Endodermal cell (in vitro differentiated cells): Measurements from ENCODE around the gene ZNF648. TPM values are rescaled to one million over a fixed set of nuclear protein-coding genes. Genes with fewer than 3 reads are reported as not detected.
A peak's percentile ranks its signal among the peaks of the same experiment; 100 is the strongest.

Source experiments
- DNase-seq: peaks from one replicate; pipeline ENCODE4 v3.0.0-alpha.2; 2017
- H3K27ac ChIP-seq: 2 replicates; pipeline ENCODE4 v1.5.1; 2013; ENCODE audit warnings: mild to moderate bottlenecking, low read depth, low read length, moderate library complexity
- H3K27me3 ChIP-seq: 2 replicates; pipeline ENCODE4 v1.6.1; 2013; ENCODE audit warnings: mild to moderate bottlenecking, low read length, moderate library complexity; ENCODE audit not compliant: insufficient read depth, control insufficient read depth, poor library complexity, severe bottlenecking
- H3K36me3 ChIP-seq: 2 replicates; pipeline ENCODE4 v1.7.0; 2013; ENCODE audit warnings: mild to moderate bottlenecking, low read length, moderate library complexity; ENCODE audit not compliant: control insufficient read depth, insufficient read depth
- H3K4me1 ChIP-seq: one replicate; pipeline ENCODE4 v1.7.0; 2013; ENCODE audit warnings: low read length; ENCODE audit not compliant: control insufficient read depth, insufficient read depth
- H3K4me3 ChIP-seq: 2 replicates; pipeline ENCODE4 v1.5.1; 2013; ENCODE audit warnings: mild to moderate bottlenecking, low read length, moderate library complexity
- H3K9ac ChIP-seq: 2 replicates; pipeline ENCODE4 v1.6.1; 2013; ENCODE audit warnings: mild to moderate bottlenecking, low read length, moderate library complexity; ENCODE audit not compliant: poor library complexity, severe bottlenecking; ENCODE audit errors: extremely low read depth
- H3K9me3 ChIP-seq: 2 replicates; pipeline ENCODE4 v1.6.1; 2013; ENCODE audit warnings: mild to moderate bottlenecking, low read length, moderate library complexity; ENCODE audit not compliant: control insufficient read depth
- H3K27ac Mint-ChIP-seq: 2 replicates; pipeline ENCODE4 v1.8.0; 2020; ENCODE audit warnings: mixed read lengths
- H3K27me3 Mint-ChIP-seq: 2 replicates; pipeline ENCODE4 v1.8.0; 2021; ENCODE audit warnings: mild to moderate bottlenecking, mixed read lengths; ENCODE audit not compliant: insufficient read depth
- H3K36me3 Mint-ChIP-seq: 2 replicates; pipeline ENCODE4 v1.8.0; 2020; ENCODE audit warnings: low read depth, mixed read lengths
- H3K4me1 Mint-ChIP-seq: 2 replicates; pipeline ENCODE4 v1.8.0; 2020; ENCODE audit warnings: mixed read lengths
- H3K4me3 Mint-ChIP-seq: 2 replicates; pipeline ENCODE4 v1.8.0; 2020; ENCODE audit warnings: mild to moderate bottlenecking, moderate library complexity, mixed read lengths
- H3K9me3 Mint-ChIP-seq: 2 replicates; pipeline ENCODE4 v1.8.0; 2020; ENCODE audit warnings: mild to moderate bottlenecking, mixed read lengths
- CTCF ChIP-seq: fragments of 200-600 bp; sonication (generic); conservative IDR thresholded peaks from 2 replicates; pipeline ENCODE4 v1.5.0; 2021; ENCODE audit warnings: antibody characterized with exemption, mild to moderate bottlenecking
- WGBS, 2 experiments: methylation state at CpG; one replicate each; pipeline versions ENCODE4 v1.1.5 to v1.1.7; 2013; ENCODE audit warnings: missing lambda C conversion rate in 2 of 2, mixed read lengths in 1 of 2; ENCODE audit not compliant: insufficient coverage in 1 of 2, insufficient read length in 1 of 2; 5-methylcytosine and 5-hydroxymethylcytosine counted together
- total RNA-seq, 2 donors: library from RNA; stranded (reverse); fragmentation: NEBNext Ultra II Directional in 1 of 2; extraction: Animal tissue kit (Norgen Biotek cat#: 25700) in 1 of 2; gene quantifications; 2 replicates in 1 of 2; 3 replicates in 1 of 2; pipeline ENCODE4 v1.2.1, GENCODE V29; 2021

Gene ZNF648
- total RNA-seq, 2 donors from 2014 or later = 0.29 TPM; not detected in 1

GRCh38 chr1:182080955-182081582, 19.6 kb upstream of the ZNF648 start:
- Histone ChIP-seq H3K27me3 (no peaks in the 10 kb centered on the region), H3K4me1 (no peaks in the 10 kb centered on the region), H3K36me3 (no peaks in the 10 kb centered on the region), H3K27ac (no peak overlapping the region), H3K9me3 (no peaks in the 10 kb centered on the region), H3K9ac (no peak overlapping the region), H3K4me3 (no peak overlapping the region)
- Mint-ChIP-seq H3K4me1 (peaks cover 7% of the 10 kb centered on the region), H3K36me3 (no peaks in the 10 kb centered on the region), H3K27me3 (no peaks in the 10 kb centered on the region), H3K27ac (no peak overlapping the region), H3K9me3 (no peaks in the 10 kb centered on the region), H3K4me3 (no peak overlapping the region)
- WGBS, 2 experiments = 83 to 93% methylated on average over 1 of the region's 1 CpG
- TF ChIP-seq CTCF = peak; percentile 90
- peak; percentile 72 for DNase-seq

DNA sequence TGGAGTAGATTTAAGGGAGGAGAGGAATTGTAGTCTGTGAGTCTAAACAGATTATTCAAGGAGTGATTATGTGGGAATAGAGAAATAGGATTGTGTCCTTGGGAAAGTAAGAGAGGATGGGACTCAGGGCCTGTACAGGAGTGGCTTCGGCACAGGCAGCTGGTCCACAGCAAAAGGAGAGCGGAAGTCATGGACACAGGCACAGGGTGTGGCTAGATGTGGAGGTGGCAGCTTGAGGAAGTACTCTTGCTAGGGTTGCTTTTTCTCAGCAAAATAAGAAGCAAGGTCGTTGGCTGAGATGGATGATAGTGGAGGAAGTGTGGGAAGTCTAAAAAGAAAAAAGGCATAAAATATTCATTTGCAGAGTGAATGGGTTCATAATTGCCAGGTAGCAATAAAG, 18.5 kb upstream of the ZNF648 start:
- Mint-ChIP-seq H3K36me3 (no peaks in the 10 kb centered on the region), H3K9me3 (no peaks in the 10 kb centered on the region), H3K27me3 (no peaks in the 10 kb centered on the region), H3K4me3 (no peak overlapping the region), H3K27ac (no peak overlapping the region), H3K4me1 (peaks cover 7% of the 10 kb centered on the region)
- Histone ChIP-seq H3K4me1 (no peaks in the 10 kb centered on the region), H3K27me3 (no peaks in the 10 kb centered on the region), H3K9ac (no peak overlapping the region), H3K36me3 (no peaks in the 10 kb centered on the region), H3K4me3 (no peak overlapping the region), H3K9me3 (no peaks in the 10 kb centered on the region), H3K27ac (no peak overlapping the region)
- DNase-seq = no peak
- WGBS, 2 experiments = 85 to 88% methylated on average over 3 of the region's 3 CpGs
- TF ChIP-seq CTCF = no peak

DNA sequence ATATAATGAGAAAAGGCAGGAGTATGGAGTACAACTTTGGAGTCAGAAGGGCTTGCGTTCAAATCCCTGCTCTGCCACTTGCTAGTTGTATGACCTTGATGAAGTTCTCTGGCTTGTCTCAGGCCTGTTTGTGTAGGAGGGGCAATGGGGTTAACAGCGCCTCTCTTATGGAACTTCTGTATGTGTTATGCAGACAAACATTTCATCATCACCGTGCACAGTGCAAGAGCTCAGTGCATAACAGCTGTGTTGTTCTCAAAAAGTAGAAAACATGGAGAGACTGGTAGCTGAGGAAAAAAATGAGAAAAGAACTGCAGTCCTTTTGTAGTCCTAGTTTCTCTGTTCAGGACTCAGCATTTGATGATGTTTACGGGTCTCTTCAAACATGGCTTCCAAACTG, 10.4 kb upstream of the ZNF648 start:
- WGBS, 2 experiments = 82 to 90% methylated on average over 3 to 4 of the region's 4 CpGs
- H3K27ac ChIP-seq = no peak overlapping the region
- H3K27me3 ChIP-seq = peaks cover 41% of the 10 kb centered on the region
- Mint-ChIP-seq H3K4me3 (no peak overlapping the region), H3K4me1 (no peaks in the 10 kb centered on the region), H3K27me3 (peaks cover 22% of the 10 kb centered on the region), H3K27ac (no peak overlapping the region), H3K36me3 (no peaks in the 10 kb centered on the region), H3K9me3 (no peaks in the 10 kb centered on the region)
- H3K4me3 ChIP-seq = no peak overlapping the region
- no peak for TF ChIP-seq CTCF
- DNase-seq = no peak
- H3K9me3 ChIP-seq = no peaks in the 10 kb centered on the region
- no peaks in the 10 kb centered on the region for H3K36me3 ChIP-seq
- H3K4me1 ChIP-seq = no peaks in the 10 kb centered on the region
- no peak overlapping the region for H3K9ac ChIP-seq
